ENCODE results near the gene FOXRED2. TPM values are rescaled to one million over a fixed set of nuclear protein-coding genes. Genes with fewer than 3 reads are reported as not detected.

Gene FOXRED2
- total and polyA plus RNA-seq, 2 of the 4 experiments (the other 2 are of a cell fraction): 1.6 to 4.0 TPM

DNA sequence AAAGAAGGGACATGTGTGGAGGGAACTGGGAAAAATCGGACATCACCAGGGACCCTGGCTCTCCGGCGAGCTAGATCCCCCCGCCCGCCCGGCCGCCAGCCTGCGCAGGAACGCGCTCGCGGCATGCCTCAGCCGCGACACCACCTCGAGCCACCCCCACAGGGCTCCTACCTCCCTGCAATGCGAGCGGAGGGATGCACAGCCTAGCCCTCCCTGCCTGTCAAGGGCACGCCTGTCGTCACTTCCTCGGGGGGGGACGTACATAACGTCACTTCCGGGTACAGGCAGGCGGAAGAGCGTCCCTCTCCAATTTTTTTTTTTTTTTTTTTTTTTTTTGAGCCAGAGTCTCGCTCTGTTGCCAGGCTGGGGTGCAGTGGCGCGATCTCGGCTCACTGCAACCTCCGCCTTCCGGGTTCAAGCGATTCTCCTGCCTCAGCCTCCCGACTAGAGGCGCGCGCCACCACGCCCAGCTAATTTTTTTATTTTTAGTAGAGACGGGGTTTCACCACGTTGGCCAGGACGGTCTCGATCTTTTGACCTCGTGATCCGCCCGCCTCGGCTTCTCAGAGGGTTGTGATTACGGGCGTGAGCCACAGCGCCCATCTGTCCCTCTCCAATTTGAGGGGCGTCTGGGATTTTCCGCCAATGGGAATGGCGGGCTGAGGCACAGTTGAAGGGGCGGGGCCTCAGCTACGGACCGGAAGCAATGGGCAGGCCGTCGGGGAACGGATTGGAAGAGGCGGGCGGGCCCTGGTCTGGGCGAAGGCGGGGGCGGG lies 25.3 kb downstream of the FOXRED2 start, which contains the start of gene TXN2:
Gene TXN2 (minus strand): TSS at position 248 of the 776 bp plus-strand sequence. CDS start 803 bp downstream, outside the sequence.
- dilution Hi-C loops (cut with HindIII; ENCODE audit: low sequenced_read_pairs, unreplicated experiment) (no loop called here), in situ Hi-C loops (cut with MboI; ENCODE audit: low sequenced_read_pairs) (loop anchor here (10.0 kb wide), 1 partner anchor 287 kb away; no protein-coding TSS in a partner anchor), intact Hi-C loops (cut with micrococcal nuclease) (no loop called here)
- H3K4me3 ChIP-seq (ENCODE audit: insufficient read depth, low read depth, low read length): peak within 1 kb of the TSS; percentile 64
- H2AFZ ChIP-seq (replicated peaks; ENCODE audit: low read length, poor library complexity): peak within 1 kb of the TSS; percentile 98
- H3K27me3 ChIP-seq (ENCODE audit: control insufficient read depth, insufficient read depth, low read length): no peaks in the 10 kb centered on the region
- 0% methylated on average over 15 of the region's 62 CpGs; no CpG with 5 or more reads in 1 of the 2 experiments for WGBS, 2 experiments (ENCODE audit: extremely low coverage in 2 of 2, insufficient read length in 1 of 2)
- peak within 1 kb of the TSS; percentile 90 for H3K27ac ChIP-seq (ENCODE audit: insufficient read depth, low read length)
- peak within 1 kb of the TSS; percentile 84 to 100 for H4K8ac ChIP-seq (ENCODE audit: low read depth in 2 of 2, low read length in 2 of 2)
- no TSS peak for BruUV-seq (replicated peaks)
- peak within 1 kb of the TSS; percentile 97 for H4K91ac ChIP-seq (ENCODE audit: insufficient read depth, low read depth, low read length)
- H3K14ac ChIP-seq (replicated peaks; ENCODE audit: low read depth, low read length): peak within 1 kb of the TSS; percentile 100
- no peaks in the 10 kb centered on the region for H3K9me3 ChIP-seq (ENCODE audit: control insufficient read depth, insufficient read depth, low read length)
- ATAC-seq (ENCODE audit: low read depth): peak; percentile 94
- H2BK15ac ChIP-seq (ENCODE audit: low read depth, low read length): peak within 1 kb of the TSS; percentile 86
- CTCF ChIA-PET: interaction anchor here (0.6 kb wide), 1 partner anchor 10 kb away, joined by 3 read pairs; no protein-coding TSS in a partner anchor
- H3K9me1 ChIP-seq (ENCODE audit: insufficient read depth, low read length): peaks cover 7% of the 10 kb centered on the region
- peak within 1 kb of the TSS; percentile 95 for H2AK5ac ChIP-seq (ENCODE audit: low read depth, low read length)
- H2AK9ac ChIP-seq (replicated peaks; ENCODE audit: low read depth, low read length, poor library complexity): peak within 1 kb of the TSS; percentile 98
- peak within 1 kb of the TSS; percentile 69; the same call in 1 of the 2 replicates for H2BK20ac ChIP-seq (ENCODE audit: low read depth, low read length)
- peaks cover 3% of the 10 kb centered on the region for H3K4me1 ChIP-seq (ENCODE audit: control insufficient read depth, insufficient read depth, low read length)
- H3K79me1 ChIP-seq (ENCODE audit: low read depth in 1 of 2, low read length in 2 of 2): peaks cover 10 to 38% of the 10 kb centered on the region in 2 experiments
- no peaks in the 10 kb centered on the region for H4K20me1 ChIP-seq (ENCODE audit: insufficient read depth, low read length)
- POLR2A ChIA-PET (ENCODE audit: unreplicated experiment): interaction anchor here (0.6 to 1.4 kb wide), 5 partner anchors 94 to 1299 kb away, joined by 3 to 13 read pairs (median 3); partner anchors contain the start of genes APOL2, APOL4 and MYH9
- peak within 1 kb of the TSS; percentile 89 for H3K18ac ChIP-seq (ENCODE audit: low read depth, low read length)
- peak within 1 kb of the TSS; percentile 96 for H3K4me2 ChIP-seq (ENCODE audit: low read depth, low read length)
- H3K4ac ChIP-seq (ENCODE audit: low read depth, low read length): peak within 1 kb of the TSS; percentile 99
- H3K56ac ChIP-seq (ENCODE audit: extremely low read depth, insufficient read depth, low read length): peak within 1 kb of the TSS; percentile 89
- peak within 1 kb of the TSS; percentile 95 for H2BK5ac ChIP-seq (ENCODE audit: low read depth, low read length, poor library complexity, severe bottlenecking)
- H3K36me3 ChIP-seq (ENCODE audit: control insufficient read depth, insufficient read depth, low read length): peaks cover 15% of the 10 kb centered on the region
- peak; percentile 95 for DNase-seq
- peak within 1 kb of the TSS; percentile 98 for H3K23ac ChIP-seq (ENCODE audit: low read depth, low read length)
- H4K5ac ChIP-seq (ENCODE audit: low read depth, low read length): peak within 1 kb of the TSS; percentile 98
- peak within 1 kb of the TSS; percentile 98 for H3K9ac ChIP-seq (ENCODE audit: low read depth, low read length)
- peak within 1 kb of the TSS; percentile 93 for H2BK120ac ChIP-seq (ENCODE audit: low read depth, low read length)
- TF ChIP-seq RAD21 (IDR thresholded peaks at IDR 0.05; ENCODE audit: low read length) (0 out of 2 replicates have a peak, but pooled peaks have one; percentile 9), MXI1 (IDR thresholded peaks at IDR 0.05; ENCODE audit: borderline replicate concordance, low read depth, low read length) (peak; percentile 57; the same call in 1 of the 2 replicates), RFX5 (IDR thresholded peaks at IDR 0.05; ENCODE audit: low read depth, low read length) (no peak), USF2 (IDR thresholded peaks at IDR 0.05; ENCODE audit: low read depth, low read length) (no peak), NFE2L2 (IDR thresholded peaks at IDR 0.05; ENCODE audit: low read depth, low read length) (no peak), BHLHE40 (IDR thresholded peaks at IDR 0.05; ENCODE audit: low read depth, low read length) (no peak), RCOR1 (IDR thresholded peaks at IDR 0.05; ENCODE audit: insufficient replicate concordance, low read length) (no peak), POLR2A (IDR thresholded peaks at IDR 0.05; ENCODE audit: low read depth, low read length) (peak; percentile 95), CEBPB (IDR thresholded peaks at IDR 0.05; ENCODE audit: low read depth, low read length) (no peak), SMC3 (IDR thresholded peaks at IDR 0.05; ENCODE audit: low read depth, low read length) (no peak), MAFK (IDR thresholded peaks at IDR 0.05; ENCODE audit: low read depth, low read length) (no peak), CTCF (conservative IDR thresholded peaks at IDR 0.05; ENCODE audit: low read depth, low read length) (no peak), MAZ (IDR thresholded peaks at IDR 0.05; ENCODE audit: borderline replicate concordance, low read depth, low read length) (peak; percentile 90)
